HG02938 (cell line): ENCODE results near the gene TSPAN14.

Experiments used
- ATAC-seq: cut with Tn5 transposase; IDR thresholded peaks from one replicate; pipeline ENCODE4 v1.9.1; 2021; ENCODE audit warnings: mild to moderate bottlenecking, moderate library complexity; ENCODE audit not compliant: unreplicated experiment

Gene TSPAN14

GRCh38 chr10:80486785-80487420 lies 32.8 kb downstream of the TSPAN14 start:
- ATAC-seq, result no peak

- no peak for ATAC-seq
Measured at GRCh38 chr10:80487421-80487785, 33.3 kb downstream of the TSPAN14 start.

- no peak for ATAC-seq
Measured at GRCh38 chr10:80487791-80488538, 33.9 kb downstream of the TSPAN14 start.

- no peak for ATAC-seq
Measured at GRCh38 chr10:80488539-80489066, 34.5 kb downstream of the TSPAN14 start.

GRCh38 chr10:80489371-80490112 lies 35.4 kb downstream of the TSPAN14 start:
- no peak for ATAC-seq

GRCh38 chr10:80491251-80492102 lies 37.4 kb downstream of the TSPAN14 start:
- ATAC-seq, result no peak

- peak; percentile 11 for ATAC-seq
Measured at GRCh38 chr10:80492848-80493521, 38.9 kb downstream of the TSPAN14 start.

GRCh38 chr10:80493522-80494051 lies 39.5 kb downstream of the TSPAN14 start:
- ATAC-seq, result peak; percentile 83

- no peak for ATAC-seq
Measured at GRCh38 chr10:80496555-80497172, 42.6 kb downstream of the TSPAN14 start.

- ATAC-seq, result no peak
Measured at GRCh38 chr10:80497187-80498077, 43.3 kb downstream of the TSPAN14 start.

- ATAC-seq, result no peak
Measured at GRCh38 chr10:80498078-80498832, 44.1 kb downstream of the TSPAN14 start.

GRCh38 chr10:80498833-80499741 lies 45.0 kb downstream of the TSPAN14 start:
- ATAC-seq, result no peak

GRCh38 chr10:80500572-80501380 lies 46.7 kb downstream of the TSPAN14 start:
- ATAC-seq, result peak; percentile 65

- ATAC-seq, result no peak
Measured at GRCh38 chr10:80501381-80501912, 47.3 kb downstream of the TSPAN14 start.

- no peak for ATAC-seq
Measured at GRCh38 chr10:80501913-80502521, 47.9 kb downstream of the TSPAN14 start.
